WERI-Rb-1 (cell line): ENCODE results near the gene SNX19.

Experiments used
- DNase-seq: peaks from one replicate; pipeline ENCODE4 v3.0.0-alpha.2; 2020
- H3K27ac ChIP-seq: fragments of 250-450 bp; sonication (Bioruptor Pico); 2 replicates; pipeline ENCODE4 v1.5.1; 2020; ENCODE audit warnings: mild to moderate bottlenecking, moderate library complexity
- H3K27me3 ChIP-seq: fragments of 250-450 bp; sonication (Bioruptor Pico); 2 replicates; pipeline ENCODE4 v1.5.1; 2021; ENCODE audit warnings: mild to moderate bottlenecking, low read depth, moderate library complexity; ENCODE audit not compliant: insufficient read depth, severe bottlenecking
- H3K36me3 ChIP-seq: fragments of 250-450 bp; sonication (Bioruptor Pico); 2 replicates; pipeline ENCODE4 v1.5.1; 2020; ENCODE audit warnings: mild to moderate bottlenecking, moderate library complexity
- H3K4me3 ChIP-seq: 2 replicates; pipeline ENCODE4 v1.5.1; 2011; ENCODE audit warnings: low read depth, mild to moderate bottlenecking, control low read depth, low read length
- H3K9me3 ChIP-seq: fragments of 250-450 bp; sonication (Bioruptor Pico); 2 replicates; pipeline ENCODE4 v1.5.1; 2021; ENCODE audit warnings: mild to moderate bottlenecking, moderate library complexity; ENCODE audit not compliant: severe bottlenecking
- CTCF ChIP-seq: IDR thresholded peaks from 2 replicates; pipeline ENCODE4 v1.5.1; 2011; ENCODE audit warnings: low read depth, mild to moderate bottlenecking, control low read depth, inconsistent platforms, low read length

The SNX19 gene

DNA sequence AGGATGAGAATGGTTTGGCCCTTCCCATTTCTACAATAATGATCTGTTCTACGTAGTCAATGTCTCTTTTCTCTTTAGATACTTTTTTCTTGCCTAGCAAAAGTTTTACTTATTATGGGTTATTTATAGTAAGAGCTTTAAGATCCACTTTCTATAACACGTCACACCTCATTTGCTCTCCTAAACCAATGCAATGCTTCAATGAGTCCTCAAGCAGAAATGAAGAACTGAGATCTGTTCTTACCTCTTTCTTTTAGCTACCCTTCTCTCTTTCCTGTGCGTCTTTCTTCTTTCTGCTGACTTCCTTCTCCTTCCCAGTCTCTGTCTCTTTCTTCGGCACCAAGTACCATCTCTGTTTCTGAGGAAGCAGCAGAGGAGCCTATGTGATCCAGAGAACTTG, 61.8 kb downstream of the SNX19 start:
- no peaks in the 10 kb centered on the region for H3K27me3 ChIP-seq
- no peaks in the 10 kb centered on the region for H3K36me3 ChIP-seq
- no peak for DNase-seq
- peaks cover 3% of the 10 kb centered on the region for H3K9me3 ChIP-seq
- H3K27ac ChIP-seq, result no peak overlapping the region
- H3K4me3 ChIP-seq, result no peak overlapping the region
- TF ChIP-seq CTCF, result no peak

DNA sequence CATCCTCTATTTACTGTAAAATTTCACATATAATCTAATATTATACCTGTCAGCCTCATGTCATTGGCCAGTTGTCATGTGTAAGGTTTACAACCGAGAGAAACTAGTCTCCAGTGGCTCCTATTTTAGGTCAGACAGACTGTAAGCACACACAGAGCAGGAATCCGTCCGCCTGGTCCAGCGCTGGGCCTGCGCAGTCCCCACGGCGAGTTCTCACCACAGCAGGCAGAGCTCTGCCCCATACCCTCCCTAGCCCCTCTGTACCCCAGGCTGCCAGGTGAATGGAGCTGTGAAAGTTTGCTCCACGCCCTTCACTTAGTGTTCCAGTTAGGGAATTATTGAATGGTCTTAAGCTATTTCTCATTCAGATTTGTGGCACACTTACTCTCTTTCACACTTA, 63.7 kb downstream of the SNX19 start:
- Histone ChIP-seq H3K27ac (no peak overlapping the region), H3K4me3 (no peak overlapping the region), H3K9me3 (peaks cover 3% of the 10 kb centered on the region), H3K27me3 (no peaks in the 10 kb centered on the region), H3K36me3 (no peaks in the 10 kb centered on the region)
- TF ChIP-seq CTCF, result no peak
- no peak for DNase-seq

DNA sequence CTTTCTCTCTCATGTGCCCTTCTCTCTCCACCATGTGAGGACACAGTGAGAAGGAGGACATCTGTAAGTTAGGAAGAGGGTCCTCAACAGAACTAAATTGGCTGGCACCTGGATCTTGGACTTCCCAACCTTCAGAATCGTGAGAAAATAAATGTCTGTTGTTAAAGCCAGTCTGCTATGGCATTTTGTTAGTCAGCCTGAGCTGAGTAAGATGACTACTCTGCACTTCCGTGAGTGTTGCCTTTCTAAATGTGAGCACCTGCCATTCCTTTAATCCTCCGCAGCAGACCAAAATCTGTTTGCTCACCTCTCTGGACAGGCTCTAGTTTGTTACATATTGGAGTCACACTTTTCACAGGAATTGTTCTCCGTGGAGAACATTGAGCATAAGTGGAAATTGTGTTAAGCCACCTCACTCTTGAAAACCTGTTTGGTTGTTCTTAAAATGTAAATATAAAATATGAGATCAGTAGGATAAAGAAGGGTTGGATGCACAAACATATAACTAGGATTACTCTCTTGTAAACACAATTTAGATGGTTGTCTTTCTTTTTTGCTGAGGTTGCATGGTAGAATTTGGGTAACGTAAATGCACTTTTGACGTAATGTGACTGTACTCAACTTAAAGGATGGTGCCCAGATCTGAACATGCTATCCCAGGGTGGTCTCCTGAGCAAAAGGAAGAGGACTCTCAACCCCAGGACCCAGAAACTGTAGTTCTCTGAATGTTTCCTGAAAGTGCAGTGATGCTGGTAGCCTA, 65.9 kb downstream of the SNX19 start:
- no peak for TF ChIP-seq CTCF
- no peaks in the 10 kb centered on the region for H3K9me3 ChIP-seq
- H3K27me3 ChIP-seq, result no peaks in the 10 kb centered on the region
- no peak overlapping the region for H3K27ac ChIP-seq
- no peak overlapping the region for H3K4me3 ChIP-seq
- H3K36me3 ChIP-seq, result no peaks in the 10 kb centered on the region
- no peak for DNase-seq

GRCh38 chr11:130849215-130849568, 67.1 kb downstream of the SNX19 start:
- no peak overlapping the region for H3K4me3 ChIP-seq
- no peak overlapping the region for H3K27ac ChIP-seq
- DNase-seq, result no peak
- no peaks in the 10 kb centered on the region for H3K27me3 ChIP-seq
- TF ChIP-seq CTCF, result no peak
- H3K9me3 ChIP-seq, result no peaks in the 10 kb centered on the region
- no peaks in the 10 kb centered on the region for H3K36me3 ChIP-seq

DNA sequence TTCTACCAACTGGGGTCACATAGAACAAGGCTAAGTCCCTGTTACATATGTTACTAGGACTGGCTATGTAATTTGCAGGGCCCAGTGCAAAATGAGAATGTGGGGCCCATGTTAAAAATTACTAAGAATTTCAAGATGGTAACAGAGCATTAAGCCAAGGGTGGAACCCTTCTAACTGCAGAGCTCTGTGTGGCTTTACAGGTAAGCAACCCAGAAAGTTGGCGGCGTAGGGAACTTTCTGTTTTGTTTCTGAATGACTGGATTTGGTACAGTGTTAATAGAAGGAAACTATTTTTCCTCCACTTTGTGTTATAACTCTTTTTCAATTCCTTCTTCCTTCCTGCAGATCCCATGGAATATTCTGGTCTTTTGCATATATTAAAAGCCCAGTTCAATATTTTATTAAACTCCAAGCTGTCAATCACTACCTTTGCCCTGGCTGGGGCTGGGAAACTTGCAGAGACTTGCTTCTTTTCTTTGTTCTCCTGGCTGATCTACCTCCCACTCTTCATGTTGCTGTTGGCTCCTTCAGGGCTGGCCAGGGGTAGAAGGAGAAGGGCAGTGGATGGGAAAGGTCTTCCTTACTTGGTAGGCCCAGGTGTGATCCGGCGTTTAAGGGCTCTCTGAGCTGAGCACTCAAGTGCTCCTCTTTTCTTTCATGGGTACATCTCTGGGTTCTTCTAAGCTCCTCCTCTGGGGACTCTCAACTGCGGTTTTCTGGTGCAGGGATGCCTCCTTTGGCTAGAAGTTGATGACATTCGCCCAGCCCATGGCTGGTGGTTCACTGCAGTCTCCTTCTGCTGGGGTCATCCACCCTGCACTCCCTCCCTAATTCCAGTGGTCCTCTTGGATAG, 67.7 kb downstream of the SNX19 start:
- no peaks in the 10 kb centered on the region for H3K27me3 ChIP-seq
- TF ChIP-seq CTCF, result no peak
- H3K9me3 ChIP-seq, result no peaks in the 10 kb centered on the region
- H3K36me3 ChIP-seq, result no peaks in the 10 kb centered on the region
- H3K27ac ChIP-seq, result no peak overlapping the region
- no peak overlapping the region for H3K4me3 ChIP-seq
- DNase-seq, result no peak
